ENCODE data around the gene OR10J1.

OR10J1 gene

GRCh38 chr1:159430985-159431384 is 8.5 kb upstream of the OR10J1 start:
- TF ChIP-seq CTCF (IDR thresholded peaks at IDR 0.05; ENCODE audit: low read depth, low read length), result no peak
- no peak overlapping the region for H3K4me3 ChIP-seq (ENCODE audit: low read depth, low read length)
- no peak for DNase-seq (ENCODE audit: low read depth, low spot score)
- in situ Hi-C loops (cut with HindIII; ENCODE audit: low sequenced_read_pairs), result no loop called here

- in situ Hi-C loops (cut with HindIII; ENCODE audit: low sequenced_read_pairs), result no loop called here
- no peak for TF ChIP-seq CTCF (IDR thresholded peaks at IDR 0.05; ENCODE audit: low read depth, low read length)
- H3K4me3 ChIP-seq (ENCODE audit: low read depth, low read length), result no peak within 1 kb of the TSS
- no peak for DNase-seq (ENCODE audit: low read depth, low spot score)
Observed at GRCh38 chr1:159431904-159432303, 7.6 kb upstream of the OR10J1 start, which contains the start of gene OR10J4. OR10J4 (plus strand) TSS chr1:159432204.

GRCh38 chr1:159436469-159436868 is 3.1 kb upstream of the OR10J1 start:
- in situ Hi-C loops (cut with HindIII; ENCODE audit: low sequenced_read_pairs), result no loop called here
- no peak for TF ChIP-seq CTCF (IDR thresholded peaks at IDR 0.05; ENCODE audit: low read depth, low read length)

GRCh38 chr1:159441360-159441759 is 1.8 kb downstream of the OR10J1 start:
- no peak overlapping the region for H3K4me3 ChIP-seq (ENCODE audit: low read depth, low read length)
- DNase-seq (ENCODE audit: low read depth, low spot score), result no peak
- in situ Hi-C loops (cut with HindIII; ENCODE audit: low sequenced_read_pairs), result no loop called here
- no peak for TF ChIP-seq CTCF (IDR thresholded peaks at IDR 0.05; ENCODE audit: low read depth, low read length)

More at GRCh38 chr1:159436469-159436868, 3.1 kb upstream of the OR10J1 start:
- H3K4me3 ChIP-seq (ENCODE audit: low read depth, low read length), result no peak overlapping the region
- DNase-seq (ENCODE audit: low read depth, low spot score), result no peak

- no peak for DNase-seq (ENCODE audit: low read depth, low spot score)
- no peak overlapping the region for H3K4me3 ChIP-seq (ENCODE audit: low read depth, low read length)
- in situ Hi-C loops (cut with HindIII; ENCODE audit: low sequenced_read_pairs), result no loop called here
- no peak for TF ChIP-seq CTCF (IDR thresholded peaks at IDR 0.05; ENCODE audit: low read depth, low read length)
Observed at GRCh38 chr1:159442428-159442827, 2.9 kb downstream of the OR10J1 start.

- in situ Hi-C loops (cut with HindIII; ENCODE audit: low sequenced_read_pairs), result no loop called here
- no peak overlapping the region for H3K4me3 ChIP-seq (ENCODE audit: low read depth, low read length)
- no peak for TF ChIP-seq CTCF (IDR thresholded peaks at IDR 0.05; ENCODE audit: low read depth, low read length)
- DNase-seq (ENCODE audit: low read depth, low spot score), result no peak
Observed at GRCh38 chr1:159443066-159443750, 3.7 kb downstream of the OR10J1 start.
